ENCODE measurements around the gene RAB38. TPM values are rescaled to one million over a fixed set of nuclear protein-coding genes. Genes with fewer than 3 reads are reported as not detected.

The RAB38 gene
- total and polyA plus RNA-seq, 10 of the 15 experiments (the other 5 are each of a cell fraction or from before 2014, with no cell fraction given) = 8.4 to 30.5 (median 11.7) TPM

GRCh38 chr11:88066090-88066489, 109.2 kb downstream of the RAB38 start:
- ATAC-seq (no peak), FAIRE-seq (no peak), DNase-seq (ENCODE audit: low read depth, low spot score) (no peak)
- TF ChIP-seq MLLT1 (IDR thresholded peaks at IDR 0.05) (no peak), SRF (IDR thresholded peaks at IDR 0.05; ENCODE audit: low read depth in 2 of 2, low read length in 2 of 2) (no peak), PAX5 (IDR thresholded peaks at IDR 0.05; ENCODE audit: borderline replicate concordance, low read depth, low read length) (no peak), EP300 (IDR thresholded peaks at IDR 0.05; ENCODE audit: borderline replicate concordance in 1 of 2, control insufficient read depth in 1 of 2, low read depth in 2 of 2, low read length in 2 of 2) (no peak), REST (IDR thresholded peaks at IDR 0.05; ENCODE audit: low read depth, low read length) (no peak), RUNX3 (IDR thresholded peaks at IDR 0.05; ENCODE audit: low read length) (no peak), BCL11A (IDR thresholded peaks at IDR 0.05; ENCODE audit: low read depth, low read length) (no peak), MEF2B (IDR thresholded peaks at IDR 0.05; ENCODE audit: partially characterized antibody, poor library complexity, severe bottlenecking) (no peak)
- no peak overlapping the region for H3K9ac ChIP-seq (ENCODE audit: control insufficient read depth, insufficient read depth, low read length)
- ChIA-PET POLR2A (no interaction called here), SMC1A (ENCODE audit: uncharacterized antibody, unreplicated experiment) (no interaction called here), CTCF (no interaction called here), RAD21 (ENCODE audit: unreplicated experiment) (no interaction called here)
- no TSS peak for BruUV-seq (replicated peaks)
- no peaks in the 10 kb centered on the region for H3K27me3 ChIP-seq (replicated peaks in 1 of 2; ENCODE audit: control insufficient read depth in 2 of 2, insufficient read depth in 2 of 2, low read length in 1 of 2)
- H3K4me3 ChIP-seq = no peak overlapping the region
- H3K9me3 ChIP-seq (replicated peaks; ENCODE audit: control insufficient read depth, insufficient read depth, low read length) = no peaks in the 10 kb centered on the region; the same call in 2 of the 3 replicates
- 0% methylated on average over 2 of the region's 2 CpGs for WGBS (ENCODE audit: insufficient coverage, insufficient replicate concordance, low lambda C conversion rate, missing lambda C conversion rate)
- H3K4me1 ChIP-seq (ENCODE audit: control insufficient read depth, insufficient read depth, low read length) = no peaks in the 10 kb centered on the region
- H2AFZ ChIP-seq (ENCODE audit: control insufficient read depth, low read depth, low read length) = no peak overlapping the region
- no peaks in the 10 kb centered on the region for H3K79me2 ChIP-seq (ENCODE audit: control insufficient read depth, insufficient read depth, low read length)
- in situ Hi-C loops (cut with MboI) (no loop called here), intact Hi-C loops (cut with micrococcal nuclease; ENCODE audit: unreplicated experiment) (no loop called here)
- H4K20me1 ChIP-seq (ENCODE audit: control insufficient read depth, insufficient read depth) = no peaks in the 10 kb centered on the region
- no peak overlapping the region for H3K27ac ChIP-seq (ENCODE audit: control insufficient read depth, insufficient read depth)
- H3K4me2 ChIP-seq (ENCODE audit: control insufficient read depth, insufficient read depth) = no peak overlapping the region
- H3K36me3 ChIP-seq (ENCODE audit: control insufficient read depth in 2 of 2, insufficient read depth in 2 of 2, low read length in 1 of 2) = no peaks in the 10 kb centered on the region
